HEK293 (cell line): ENCODE data around the gene GPR158.

Experiments used
- CTCF ChIA-PET: fragments of 350-600 bp; formaldehyde crosslinking; extraction: SDS; loops from one replicate; lab custom pipeline; 2021; ENCODE audit warnings: antibody characterized with exemption; lab: Yijun Ruan, JAX
- POLR2A ChIA-PET: fragments of 300-600 bp; formaldehyde crosslinking; extraction: SDS; loops from one replicate; lab custom pipeline; 2020; ENCODE audit warnings: antibody characterized with exemption, inconsistent platforms; lab: Yijun Ruan, JAX
- H3K27ac ChIP-seq: fragments of 200-500 bp; sonication (Bioruptor generic); 2 replicates; pipeline ENCODE4 v1.5.1; 2014; ENCODE audit warnings: low read depth, low read length, control low read depth, inconsistent platforms; ENCODE audit errors: extremely low read depth
- H3K36me3 ChIP-seq, 2 experiments: fragments of 200-500 bp in 1 of 2; sonication (Bioruptor generic) in 1 of 2; 1 replicate in 1 of 2; 2 replicates in 1 of 2; pipeline ENCODE4 v1.5.1; 2014 to 2017; ENCODE audit warnings: inconsistent platforms in 2 of 2, low read length in 2 of 2; ENCODE audit not compliant: control insufficient read depth in 2 of 2, insufficient read depth in 1 of 2
- H3K4me1 ChIP-seq: fragments of 200-500 bp; sonication (Bioruptor generic); 2 replicates; pipeline ENCODE4 v1.5.1; 2014; ENCODE audit warnings: mild to moderate bottlenecking, low read length, inconsistent platforms; ENCODE audit not compliant: control insufficient read depth, insufficient read depth
- H3K4me3 ChIP-seq: 2 replicates; pipeline ENCODE4 v1.5.1; 2011; ENCODE audit warnings: low read depth, mild to moderate bottlenecking, control low read depth, low read length, moderate library complexity
- H3K9me3 ChIP-seq: fragments of 200-500 bp; sonication (Bioruptor generic); 2 replicates; pipeline ENCODE4 v1.5.1; 2014; ENCODE audit warnings: low read depth, low read length, inconsistent platforms; ENCODE audit not compliant: control insufficient read depth, insufficient read depth
- KLF16 ChIP-seq: fragments of 450-650 bp; formaldehyde crosslinking; IDR thresholded peaks from 2 replicates; pipeline ENCODE4 v1.5.1; 2017; ENCODE audit warnings: missing biosample characterization, missing genetic modification characterization
- PRDM6 ChIP-seq: fragments of 450-650 bp; formaldehyde crosslinking; IDR thresholded peaks from 2 replicates; pipeline ENCODE4 v1.5.1; 2017; ENCODE audit warnings: missing biosample characterization, missing genetic modification characterization
- SCRT1 ChIP-seq: fragments of 450-650 bp; formaldehyde crosslinking; IDR thresholded peaks from 2 replicates; pipeline ENCODE4 v1.5.1; 2016; ENCODE audit warnings: missing biosample characterization, missing genetic modification characterization, borderline replicate concordance
- SETDB1 ChIP-seq: IDR thresholded peaks from one replicate; pipeline ENCODE4 v1.6.1; 2017; ENCODE audit warnings: mild to moderate bottlenecking, low read length, moderate library complexity, mixed read lengths; ENCODE audit not compliant: insufficient read length
- TRIM28 ChIP-seq: IDR thresholded peaks from 2 replicates; pipeline ENCODE4 v1.6.1; 2011; ENCODE audit warnings: low read length, control low read depth, borderline replicate concordance
- ZBTB21 ChIP-seq: fragments of 450-650 bp; formaldehyde crosslinking; IDR thresholded peaks from 2 replicates; pipeline ENCODE4 v1.5.1; 2017; ENCODE audit warnings: missing biosample characterization, missing genetic modification characterization
- ZBTB44 ChIP-seq: fragments of 450-650 bp; IDR thresholded peaks from 2 replicates; pipeline ENCODE4 v1.5.1; 2018; ENCODE audit warnings: missing biosample characterization, mild to moderate bottlenecking, missing genetic modification characterization
- ZBTB48 ChIP-seq: fragments of 450-650 bp; formaldehyde crosslinking; IDR thresholded peaks from 2 replicates; pipeline ENCODE4 v1.5.1; 2016; ENCODE audit warnings: missing biosample characterization, missing genetic modification characterization
- ZNF16 ChIP-seq: fragments of 450-650 bp; formaldehyde crosslinking; IDR thresholded peaks from 2 replicates; pipeline ENCODE4 v1.5.1; 2016; ENCODE audit warnings: low read depth, missing biosample characterization, missing genetic modification characterization
- ZNF184 ChIP-seq: fragments of 450-650 bp; IDR thresholded peaks from 2 replicates; pipeline ENCODE4 v1.5.1; 2018; ENCODE audit warnings: missing biosample characterization, mild to moderate bottlenecking, missing genetic modification characterization
- ZNF274 ChIP-seq, 2 experiments: fragments of 200-500 bp in 1 of 2; fragments of 450-650 bp in 1 of 2; sonication (Bioruptor generic) in 1 of 2; formaldehyde crosslinking in 1 of 2; IDR thresholded peaks; 2 replicates each; pipeline versions ENCODE4 v1.5.1 to v1.6.1; 2014 to 2016; ENCODE audit warnings: borderline replicate concordance in 1 of 2, inconsistent platforms in 1 of 2, low read length in 1 of 2, missing biosample characterization in 1 of 2, missing genetic modification characterization in 1 of 2
- ZNF398 ChIP-seq: fragments of 450-650 bp; formaldehyde crosslinking; IDR thresholded peaks from 2 replicates; pipeline ENCODE4 v1.5.1; 2017; ENCODE audit warnings: missing biosample characterization, missing genetic modification characterization
- ZNF433 ChIP-seq: fragments of 450-650 bp; formaldehyde crosslinking; IDR thresholded peaks from 2 replicates; pipeline ENCODE4 v1.5.1; 2016; ENCODE audit warnings: missing biosample characterization, missing genetic modification characterization, low read depth
- ZNF473 ChIP-seq: fragments of 450-650 bp; formaldehyde crosslinking; IDR thresholded peaks from 2 replicates; pipeline ENCODE4 v1.5.1; 2017; ENCODE audit warnings: missing biosample characterization, missing genetic modification characterization
- ZNF501 ChIP-seq: fragments of 450-650 bp; formaldehyde crosslinking; IDR thresholded peaks from 2 replicates; pipeline ENCODE4 v1.5.1; 2016; ENCODE audit warnings: missing biosample characterization, missing genetic modification characterization
- ZNF580 ChIP-seq: fragments of 450-650 bp; formaldehyde crosslinking; IDR thresholded peaks from 2 replicates; pipeline ENCODE4 v1.5.1; 2016; ENCODE audit warnings: missing biosample characterization, missing genetic modification characterization
- ZNF585B ChIP-seq: fragments of 450-650 bp; formaldehyde crosslinking; IDR thresholded peaks from 2 replicates; pipeline ENCODE4 v1.5.1; 2016; ENCODE audit warnings: missing biosample characterization, missing genetic modification characterization
- ZNF654 ChIP-seq: fragments of 450-650 bp; formaldehyde crosslinking; IDR thresholded peaks from 2 replicates; pipeline ENCODE4 v1.5.1; 2016; ENCODE audit warnings: low read depth, missing biosample characterization, missing genetic modification characterization
- ZNF658 ChIP-seq: fragments of 450-650 bp; formaldehyde crosslinking; IDR thresholded peaks from 2 replicates; pipeline ENCODE4; 2016; ENCODE audit warnings: missing biosample characterization, missing genetic modification characterization
- ZNF677 ChIP-seq: fragments of 450-650 bp; IDR thresholded peaks from 2 replicates; pipeline ENCODE4 v1.5.0; 2018; ENCODE audit warnings: missing biosample characterization, mild to moderate bottlenecking, missing genetic modification characterization, moderate library complexity
- ZNF707 ChIP-seq: fragments of 450-650 bp; formaldehyde crosslinking; IDR thresholded peaks from 2 replicates; pipeline ENCODE4 v1.5.1; 2016; ENCODE audit warnings: missing biosample characterization, missing genetic modification characterization
- ZNF785 ChIP-seq: fragments of 450-650 bp; formaldehyde crosslinking; IDR thresholded peaks from 2 replicates; pipeline ENCODE4 v1.5.1; 2016; ENCODE audit warnings: missing biosample characterization, missing genetic modification characterization
- TF ChIP-seq, protein P1 (sequence below): fragments of 450-650 bp; formaldehyde crosslinking; IDR thresholded peaks from 2 replicates; pipeline ENCODE4 v1.5.1; 2016; ENCODE audit warnings: missing biosample characterization, missing genetic modification characterization
- TF ChIP-seq, protein P2 (sequence below): fragments of 450-650 bp; formaldehyde crosslinking; IDR thresholded peaks from 2 replicates; pipeline ENCODE4 v1.5.1; 2016; ENCODE audit warnings: missing biosample characterization, missing genetic modification characterization, borderline replicate concordance

GPR158 gene

DNA sequence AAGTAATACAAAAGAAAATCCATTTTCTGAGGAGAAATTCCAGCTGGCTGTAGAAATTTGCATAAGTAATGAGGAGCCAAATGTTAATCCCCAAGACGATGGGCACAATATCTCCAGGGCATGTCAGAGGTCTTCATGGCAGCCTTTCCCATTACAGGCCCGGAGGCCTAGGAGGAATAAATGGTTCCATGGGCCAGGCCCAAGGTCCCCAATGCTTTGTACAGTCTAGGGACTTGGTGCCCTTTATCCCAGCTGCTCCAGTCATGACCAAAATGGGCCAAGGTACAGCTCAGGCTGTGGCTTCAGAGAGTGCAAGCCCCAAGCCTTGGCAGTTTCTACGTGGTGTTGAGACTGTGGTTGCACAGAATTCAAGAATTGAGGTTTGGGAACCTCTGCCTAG is 182.5 kb downstream of the GPR158 start:
- no peak overlapping the region for H3K4me3 ChIP-seq

DNA sequence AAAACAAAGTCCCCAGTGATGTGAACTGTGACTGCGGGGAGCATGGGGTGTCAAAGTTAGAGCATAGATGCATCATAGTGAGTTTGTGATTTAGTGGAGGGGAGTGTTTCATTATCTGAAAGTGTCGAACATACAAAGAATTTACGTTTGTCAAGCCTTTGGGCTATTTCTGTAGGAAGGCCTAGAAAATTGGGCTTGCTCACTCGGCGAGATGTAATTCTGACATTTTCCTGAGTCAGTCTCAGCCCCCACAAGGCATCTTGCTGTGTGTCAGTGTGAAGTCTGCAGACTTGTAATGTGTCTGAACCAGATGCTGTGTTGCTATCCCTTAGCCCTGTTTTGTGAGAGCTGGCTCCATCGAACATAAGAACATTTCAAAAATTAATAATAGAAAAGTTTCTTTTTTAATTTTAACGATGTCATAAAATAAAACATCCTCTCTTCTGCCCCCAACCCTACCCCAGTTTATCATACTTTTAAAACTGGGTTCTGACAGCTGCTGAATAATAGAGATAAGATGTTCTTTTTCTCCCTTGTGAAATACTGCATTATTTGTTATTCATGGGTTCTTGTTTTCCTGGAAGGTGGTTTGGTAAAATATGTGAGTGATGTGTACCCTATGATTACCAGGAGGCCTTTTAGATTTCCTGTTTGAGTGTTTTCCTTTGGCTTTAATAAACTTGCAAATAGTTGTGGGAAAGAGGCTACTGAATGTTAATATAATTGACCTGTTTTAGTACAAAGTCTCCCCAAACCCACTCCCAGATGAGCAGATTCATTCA is 207.4 kb downstream of the GPR158 start:
- ChIA-PET CTCF (interaction anchor here (0.6 kb wide), 1 partner anchor 257 kb away, joined by 4 read pairs; no protein-coding TSS in a partner anchor), POLR2A (no interaction called here)
- no peak overlapping the region for H3K4me3 ChIP-seq
- no peak overlapping the region for H3K27ac ChIP-seq
- H3K4me1 ChIP-seq: no peaks in the 10 kb centered on the region
- TF ChIP-seq SETDB1 (no peak), ZNF677 (tag by site-specific recombination) (no peak), ZNF16 (tag by site-specific recombination) (no peak), ZNF658 (tag by site-specific recombination) (no peak), ZBTB44 (tag by site-specific recombination) (no peak), ZNF473 (no peak), ZNF580 (tag by site-specific recombination) (no peak), PRDM6 (tag by site-specific recombination) (no peak), ZNF274 (IDR thresholded peaks at IDR 0.05; ENCODE audit: low read length) (no peak), ZNF274 (tag by site-specific recombination; IDR thresholded peaks at IDR 0.05; ENCODE audit: borderline replicate concordance) (no peak), ZBTB48 (tag by site-specific recombination) (no peak), KLF16 (tag by site-specific recombination) (no peak), SCRT1 (tag by site-specific recombination) (no peak), ZNF654 (tag by site-specific recombination) (no peak), ZNF398 (no peak), ZBTB21 (tag by site-specific recombination) (no peak), ZNF707 (tag by site-specific recombination) (no peak)
- TF ChIP-seq, protein P1, sequence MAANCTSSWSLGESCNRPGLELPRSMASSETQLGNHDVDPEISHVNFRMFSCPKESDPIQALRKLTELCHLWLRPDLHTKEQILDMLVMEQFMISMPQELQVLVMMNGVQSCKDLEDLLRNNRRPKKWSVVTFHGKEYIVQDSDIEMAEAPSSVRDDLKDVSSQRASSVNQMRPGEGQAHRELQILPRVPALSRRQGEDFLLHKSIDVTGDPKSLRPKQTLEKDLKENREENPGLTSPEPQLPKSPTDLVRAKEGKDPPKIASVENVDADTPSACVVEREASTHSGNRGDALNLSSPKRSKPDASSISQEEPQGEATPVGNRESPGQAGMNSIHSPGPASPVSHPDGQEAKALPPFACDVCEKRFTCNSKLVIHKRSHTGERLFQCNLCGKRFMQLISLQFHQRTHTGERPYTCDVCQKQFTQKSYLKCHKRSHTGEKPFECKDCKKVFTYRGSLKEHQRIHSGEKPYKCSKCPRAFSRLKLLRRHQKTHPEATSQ (tag by site-specific recombination): no peak
- H3K36me3 ChIP-seq: no peaks in the 10 kb centered on the region
- H3K9me3 ChIP-seq: no peaks in the 10 kb centered on the region

More for the DNA sequence above, 182.5 kb downstream of the GPR158 start:
- Histone ChIP-seq H3K4me1 (no peaks in the 10 kb centered on the region), H3K36me3 (no peaks in the 10 kb centered on the region), H3K27ac (no peak overlapping the region), H3K9me3 (no peaks in the 10 kb centered on the region; the same call in 1 of the 2 replicates)
- ChIA-PET CTCF (no interaction called here), POLR2A (no interaction called here)
- no peak for TF ChIP-seq ZNF501 (tag by site-specific recombination)
- peak; percentile 71 for TF ChIP-seq SETDB1
- TF ChIP-seq, protein P2, sequence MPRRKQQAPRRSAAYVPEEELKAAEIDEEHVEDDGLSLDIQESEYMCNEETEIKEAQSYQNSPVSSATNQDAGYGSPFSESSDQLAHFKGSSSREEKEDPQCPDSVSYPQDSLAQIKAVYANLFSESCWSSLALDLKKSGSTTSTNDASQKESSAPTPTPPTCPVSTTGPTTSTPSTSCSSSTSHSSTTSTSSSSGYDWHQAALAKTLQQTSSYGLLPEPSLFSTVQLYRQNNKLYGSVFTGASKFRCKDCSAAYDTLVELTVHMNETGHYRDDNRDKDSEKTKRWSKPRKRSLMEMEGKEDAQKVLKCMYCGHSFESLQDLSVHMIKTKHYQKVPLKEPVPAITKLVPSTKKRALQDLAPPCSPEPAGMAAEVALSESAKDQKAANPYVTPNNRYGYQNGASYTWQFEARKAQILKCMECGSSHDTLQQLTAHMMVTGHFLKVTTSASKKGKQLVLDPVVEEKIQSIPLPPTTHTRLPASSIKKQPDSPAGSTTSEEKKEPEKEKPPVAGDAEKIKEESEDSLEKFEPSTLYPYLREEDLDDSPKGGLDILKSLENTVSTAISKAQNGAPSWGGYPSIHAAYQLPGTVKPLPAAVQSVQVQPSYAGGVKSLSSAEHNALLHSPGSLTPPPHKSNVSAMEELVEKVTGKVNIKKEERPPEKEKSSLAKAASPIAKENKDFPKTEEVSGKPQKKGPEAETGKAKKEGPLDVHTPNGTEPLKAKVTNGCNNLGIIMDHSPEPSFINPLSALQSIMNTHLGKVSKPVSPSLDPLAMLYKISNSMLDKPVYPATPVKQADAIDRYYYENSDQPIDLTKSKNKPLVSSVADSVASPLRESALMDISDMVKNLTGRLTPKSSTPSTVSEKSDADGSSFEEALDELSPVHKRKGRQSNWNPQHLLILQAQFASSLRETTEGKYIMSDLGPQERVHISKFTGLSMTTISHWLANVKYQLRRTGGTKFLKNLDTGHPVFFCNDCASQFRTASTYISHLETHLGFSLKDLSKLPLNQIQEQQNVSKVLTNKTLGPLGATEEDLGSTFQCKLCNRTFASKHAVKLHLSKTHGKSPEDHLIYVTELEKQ (tag by site-specific recombination): no peak
- TF ChIP-seq ZNF433 (tag by site-specific recombination): no peak
- TF ChIP-seq ZNF585B (tag by site-specific recombination): peak; percentile 90
- TF ChIP-seq ZNF184 (tag by site-specific recombination): no peak
- peak; percentile 57; the same call in 1 of the 2 replicates for TF ChIP-seq TRIM28
- TF ChIP-seq ZNF785 (tag by site-specific recombination): no peak
